ENCODE measurements around the gene CERK.
A peak's percentile ranks its signal among the peaks of the same experiment; 100 is the strongest.

Gene CERK

GRCh38 chr22:46675938-46676337, 62.1 kb downstream of the CERK start:
- DNase-seq, result no peak

DNA sequence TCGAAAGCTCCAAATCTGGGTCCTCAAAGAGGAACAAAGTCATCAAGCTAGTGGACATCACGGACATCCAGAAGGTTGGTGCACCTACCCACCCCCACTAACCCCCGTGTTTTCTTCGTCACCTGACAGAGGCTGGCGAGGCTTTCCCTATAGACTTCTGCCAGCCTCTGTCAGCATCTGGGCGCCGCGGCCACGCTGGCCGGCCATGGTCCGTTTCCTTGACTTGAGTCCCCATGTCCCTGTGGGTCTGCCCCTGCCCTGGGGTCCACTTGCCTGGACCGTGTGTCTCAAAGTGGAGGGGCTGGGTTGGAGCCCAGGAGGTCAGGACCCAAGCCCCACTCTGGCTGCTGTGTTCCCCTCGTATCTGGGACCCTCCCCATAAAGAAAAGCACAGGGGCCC, 62.6 kb downstream of the CERK start:
- DNase-seq, result no peak

- DNase-seq, result no peak
Observed at GRCh38 chr22:46674906-46675305, 63.1 kb downstream of the CERK start.

GRCh38 chr22:46674367-46674781, 63.7 kb downstream of the CERK start:
- peak; percentile 63 for DNase-seq

- no peak for DNase-seq
Observed at GRCh38 chr22:46673662-46674236, 64.3 kb downstream of the CERK start.

GRCh38 chr22:46673205-46673604, 64.8 kb downstream of the CERK start:
- no peak for DNase-seq

DNA sequence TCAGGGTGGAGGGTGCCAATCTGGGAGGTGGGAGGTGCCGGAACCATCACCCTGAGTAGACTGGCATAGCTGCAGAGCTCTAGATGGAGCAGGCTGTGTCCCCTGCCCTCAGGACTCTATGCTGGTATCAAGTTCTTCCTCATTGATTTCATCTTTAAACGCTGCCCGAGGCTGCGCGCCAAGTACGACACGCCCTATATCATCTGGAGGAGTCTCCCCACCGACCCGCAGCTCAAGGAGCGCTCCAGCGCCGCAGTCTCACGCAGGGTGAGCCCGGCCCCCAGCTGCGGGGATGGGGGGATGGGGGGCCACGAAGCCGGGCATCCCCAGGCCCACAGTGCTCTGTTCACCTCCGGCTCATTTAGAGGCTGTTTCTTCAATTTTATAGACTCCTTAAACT, 65.3 kb downstream of the CERK start:
- DNase-seq, result no peak

GRCh38 chr22:46671824-46672432, 66.1 kb downstream of the CERK start:
- DNase-seq, result no peak

DNA sequence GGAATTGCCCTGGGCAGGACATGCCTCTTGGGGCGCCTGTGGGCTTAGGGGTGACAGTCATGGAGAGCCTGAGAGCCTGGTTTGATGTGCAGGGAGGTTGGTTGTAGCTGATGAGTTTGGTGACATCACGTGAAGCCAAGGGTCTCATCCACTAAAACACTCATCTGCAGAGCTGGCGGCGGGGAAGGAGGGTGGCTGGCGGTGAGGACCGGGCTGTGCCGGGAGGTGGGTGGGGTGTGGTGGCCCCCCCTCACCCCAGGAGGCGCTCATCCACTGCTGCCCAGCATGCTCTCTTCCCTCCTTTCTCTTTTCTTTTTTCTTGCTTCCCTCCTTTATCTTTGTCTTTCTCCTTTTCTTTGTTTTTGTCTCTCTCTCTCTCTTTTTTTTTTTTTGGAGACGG, 68.9 kb downstream of the CERK start:
- DNase-seq, result no peak

DNA sequence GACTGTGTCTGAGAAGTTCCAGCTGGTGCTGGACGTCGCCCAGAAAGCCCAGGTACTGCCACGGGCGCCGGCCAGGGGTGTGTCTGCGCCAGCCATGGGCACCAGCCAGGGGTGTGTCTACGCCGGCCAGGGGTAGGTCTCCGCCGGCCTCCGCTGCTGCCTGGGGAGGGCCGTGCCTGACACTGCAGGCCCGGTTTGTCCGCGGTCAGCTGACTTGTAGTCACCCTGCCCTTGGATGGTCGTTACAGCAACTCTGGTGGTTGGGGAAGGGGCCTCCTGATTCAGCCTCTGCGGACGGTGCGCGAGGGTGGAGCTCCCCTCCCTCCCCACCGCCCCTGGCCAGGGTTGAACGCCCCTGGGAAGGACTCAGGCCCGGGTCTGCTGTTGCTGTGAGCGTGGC, 69.9 kb downstream of the CERK start:
- no peak for DNase-seq

DNA sequence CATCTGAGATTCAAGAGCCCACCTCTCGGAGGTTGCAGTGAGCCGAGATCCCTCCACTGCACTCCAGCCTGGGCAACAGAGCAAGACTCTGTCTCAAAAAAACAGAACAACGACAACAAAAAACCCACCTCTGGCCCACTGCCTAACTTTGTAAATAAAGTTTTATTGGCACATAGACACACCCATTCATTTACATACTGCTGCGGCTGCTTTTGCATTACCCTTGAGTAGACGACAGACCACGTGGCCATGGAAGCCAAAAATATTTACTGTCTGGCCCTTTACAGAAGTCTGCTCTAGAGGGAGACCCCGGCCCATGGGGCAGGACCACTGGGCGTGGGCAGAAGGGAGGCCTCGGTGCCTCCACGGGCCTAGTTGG, 70.8 kb downstream of the CERK start:
- DNase-seq, result no peak

DNA sequence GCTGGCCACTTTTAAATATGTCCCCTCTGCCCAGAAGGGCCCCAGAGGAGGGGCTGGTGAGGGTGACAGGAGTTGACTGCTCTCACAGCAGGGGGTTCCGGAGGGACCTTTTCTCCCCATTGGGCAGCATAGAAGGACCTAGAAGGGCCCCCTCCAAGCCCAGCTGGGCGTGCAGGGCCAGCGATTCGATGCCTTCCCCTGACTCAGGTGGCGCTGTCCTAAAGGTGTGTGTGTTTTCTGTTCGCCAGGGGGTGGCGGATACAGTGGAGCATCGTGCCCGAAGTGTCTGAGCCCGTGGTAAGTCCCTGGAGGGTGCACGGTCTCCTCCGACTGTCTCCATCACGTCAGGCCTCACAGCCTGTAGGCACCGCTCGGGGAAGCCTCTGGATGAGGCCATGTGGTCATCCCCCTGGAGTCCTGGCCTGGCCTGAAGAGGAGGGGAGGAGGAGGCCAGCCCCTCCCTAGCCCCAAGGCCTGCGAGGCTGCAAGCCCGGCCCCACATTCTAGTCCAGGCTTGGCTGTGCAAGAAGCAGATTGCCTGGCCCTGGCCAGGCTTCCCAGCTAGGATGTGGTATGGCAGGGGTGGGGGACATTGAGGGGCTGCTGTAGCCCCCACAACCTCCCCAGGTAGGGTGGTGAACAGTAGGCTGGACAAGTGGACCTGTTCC, 71.3 kb downstream of the CERK start:
- no peak for DNase-seq

- no peak for DNase-seq
Observed at GRCh38 chr22:46665751-46666280, 72.2 kb downstream of the CERK start.

DNA sequence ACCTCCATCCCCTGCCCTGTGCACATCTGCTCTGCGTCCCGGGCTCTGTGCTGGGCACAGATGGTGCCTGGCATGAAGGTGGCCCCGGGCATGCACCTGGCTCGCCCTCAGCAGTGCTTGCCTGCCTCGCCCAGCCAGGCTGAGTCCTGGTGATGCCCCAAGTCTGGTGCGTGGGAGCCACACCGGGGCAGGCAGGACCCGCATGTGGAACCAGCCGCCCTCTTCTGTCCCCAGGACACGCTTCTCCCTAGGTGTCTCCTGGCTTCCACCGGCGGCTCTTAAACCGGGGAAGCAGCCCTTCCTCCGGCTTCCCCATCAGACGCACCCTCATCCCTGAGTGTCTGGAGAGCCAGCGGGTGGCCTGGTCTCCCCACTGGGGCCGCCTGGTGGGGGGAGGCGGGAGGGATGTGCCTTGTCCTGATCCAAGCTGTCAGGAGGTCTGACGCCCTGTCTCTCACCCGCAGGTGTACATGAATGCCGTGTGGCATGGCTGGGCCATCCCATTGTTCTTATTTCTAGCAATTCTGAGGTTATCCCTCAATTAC, 72.8 kb downstream of the CERK start:
- no peak for DNase-seq

- DNase-seq, result no peak
Observed at GRCh38 chr22:46664301-46664855, 73.7 kb downstream of the CERK start.

- DNase-seq, result no peak
Observed at GRCh38 chr22:46663436-46664100, 74.5 kb downstream of the CERK start.

GRCh38 chr22:46663001-46663400, 75.1 kb downstream of the CERK start:
- no peak for DNase-seq

DNA sequence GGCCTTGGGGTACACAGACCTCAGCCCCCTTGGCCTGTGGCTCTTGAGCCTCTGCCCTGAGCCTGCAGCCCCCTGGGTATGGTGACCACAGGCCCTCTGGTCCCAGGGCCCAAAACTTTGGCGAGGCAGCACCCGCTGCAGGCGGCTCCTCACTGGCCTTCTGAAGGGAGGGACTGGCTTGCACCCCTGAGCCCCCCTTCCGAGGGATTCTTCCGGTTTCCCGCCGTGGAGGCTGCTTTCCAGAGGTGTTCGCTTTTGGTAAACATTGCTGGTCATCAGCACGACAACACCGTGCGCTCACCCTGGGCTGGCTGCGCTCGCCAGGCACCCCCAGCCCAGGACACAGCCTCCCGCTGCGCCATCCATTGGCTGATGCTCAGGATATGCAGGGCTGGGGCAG, 75.8 kb downstream of the CERK start:
- DNase-seq, result no peak

DNA sequence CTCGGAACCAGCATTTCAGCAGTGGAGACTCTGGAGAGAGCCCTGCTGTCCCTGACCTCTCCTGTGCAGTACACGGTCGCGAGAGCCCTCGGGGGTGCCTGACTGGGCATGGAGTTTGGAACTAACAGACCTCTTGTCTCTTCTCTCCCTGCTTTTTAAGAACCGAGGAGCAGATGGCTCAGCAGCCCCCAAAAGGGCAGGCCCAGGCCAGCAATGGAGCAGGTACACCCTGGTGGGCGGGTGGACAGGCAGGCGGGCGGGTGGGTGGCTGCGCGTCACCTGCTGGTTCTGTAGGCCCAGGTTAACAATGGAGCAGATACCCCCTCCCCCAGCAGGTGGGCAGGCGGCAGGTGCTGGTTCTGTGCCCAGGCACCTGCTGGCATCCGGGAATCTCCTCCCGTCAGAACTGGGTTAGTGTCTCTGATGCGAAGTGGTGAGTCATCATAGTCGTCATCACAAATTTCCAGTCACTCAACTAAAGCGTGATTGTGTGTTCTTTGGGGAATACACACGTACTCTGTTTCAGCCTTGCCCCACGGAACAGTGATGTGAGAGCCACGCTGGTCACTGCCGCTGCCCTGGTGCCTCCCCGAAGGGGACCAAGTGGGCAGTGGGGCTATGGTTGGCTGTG, 76.7 kb downstream of the CERK start:
- DNase-seq, result no peak

DNA sequence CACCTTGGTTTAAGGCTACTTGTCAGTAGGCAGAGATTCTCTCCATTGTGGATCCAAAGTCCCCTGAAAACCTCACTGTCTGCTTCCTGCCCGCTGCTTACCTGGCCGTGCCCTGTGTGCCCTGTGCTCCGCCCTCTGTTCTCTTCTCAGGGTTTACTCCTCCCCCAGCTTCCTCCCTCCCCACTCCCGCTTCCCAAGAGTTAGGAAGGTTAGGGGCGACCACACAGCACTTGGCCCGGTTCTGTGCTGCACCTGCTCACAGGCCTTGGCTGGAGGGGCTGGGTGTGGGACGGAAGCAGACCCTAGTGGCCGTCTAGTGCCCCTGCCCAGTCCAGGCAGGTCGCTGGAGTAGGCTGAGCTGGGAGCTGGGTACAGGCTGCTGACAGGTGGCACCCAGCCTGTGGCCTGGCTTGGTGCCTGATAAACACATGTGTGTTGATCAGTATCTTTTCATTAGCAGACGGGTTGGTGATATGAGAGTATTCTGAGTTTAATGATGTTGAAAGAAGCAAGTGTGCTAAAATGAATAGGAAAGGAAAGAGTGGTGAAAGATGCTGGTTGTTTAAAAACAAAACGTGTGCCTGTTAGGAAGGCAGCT, 77.3 kb downstream of the CERK start:
- DNase-seq, result no peak

- DNase-seq, result no peak
Observed at GRCh38 chr22:46659791-46660186, 78.3 kb downstream of the CERK start.

DNA sequence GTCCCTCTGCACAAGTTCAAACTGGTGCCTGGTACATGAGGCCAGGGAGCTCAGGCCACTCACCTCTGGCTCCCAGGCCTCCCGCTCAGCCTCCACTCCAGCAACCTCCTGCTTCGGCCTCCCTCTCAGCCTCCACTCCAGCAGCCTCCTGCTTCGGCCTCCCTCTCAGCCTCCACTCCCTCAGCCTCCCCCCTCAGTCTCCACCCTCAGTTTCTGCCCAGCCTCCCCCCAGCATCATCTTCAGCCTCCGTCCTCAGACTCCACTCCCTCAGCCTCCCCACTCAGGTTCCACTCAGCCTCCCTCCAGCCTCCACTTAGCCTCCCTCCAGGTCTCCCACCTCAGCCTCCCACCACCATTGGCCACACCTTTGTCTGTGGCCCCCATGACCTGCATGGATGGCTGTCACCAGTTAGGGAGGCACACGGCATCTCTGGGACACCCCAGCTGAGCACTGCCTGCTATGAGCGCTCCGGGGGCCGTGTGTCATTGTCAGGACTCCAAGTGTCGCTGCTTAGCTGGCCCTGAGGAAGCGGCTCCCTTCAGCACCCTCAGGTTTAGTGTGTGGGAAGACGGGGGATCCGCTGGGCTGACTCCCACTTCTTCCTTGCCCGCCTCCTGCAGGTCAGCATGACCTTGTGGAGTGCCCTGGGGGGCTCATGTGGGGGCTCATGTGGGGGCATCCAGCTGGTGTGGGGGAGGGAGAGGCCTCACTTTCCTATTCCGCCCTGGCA, 78.8 kb downstream of the CERK start:
- no peak for DNase-seq
